GM20000 (cell line): Measurements from ENCODE around the gene CDC42SE2.
A peak's percentile ranks its signal among the peaks of the same experiment; 100 is the strongest.
"Not testable (repeated sequence)": the region's sequence is repeated elsewhere in the genome, so short reads cannot be mapped to it uniquely, and the experiment has no call there.

Source experiments
- DNase-seq: peaks from one replicate; pipeline ENCODE4 v3.0.0; 2012; ENCODE audit warnings: low spot score
- CTCF ChIP-seq: IDR thresholded peaks from 2 replicates; pipeline ENCODE4 v1.5.1; 2012; ENCODE audit warnings: mild to moderate bottlenecking, control low read depth; ENCODE audit errors: extremely low read depth, missing control alignments

CDC42SE2 gene

GRCh38 chr5:131252824-131253171, 11.1 kb upstream of the CDC42SE2 start:
- DNase-seq = peak; percentile 49

GRCh38 chr5:131254025-131254424, 9.8 kb upstream of the CDC42SE2 start:
- not testable (repeated sequence) for DNase-seq

More at GRCh38 chr5:131252824-131253171, 11.1 kb upstream of the CDC42SE2 start:
- no peak for TF ChIP-seq CTCF

- TF ChIP-seq CTCF = no peak
- no peak for DNase-seq
Observed at GRCh38 chr5:131254741-131255140, 9.1 kb upstream of the CDC42SE2 start.

- TF ChIP-seq CTCF = no peak
- no peak for DNase-seq
Observed at GRCh38 chr5:131256507-131256823, 7.4 kb upstream of the CDC42SE2 start.

GRCh38 chr5:131258733-131259132, 5.1 kb upstream of the CDC42SE2 start:
- no peak for TF ChIP-seq CTCF
- DNase-seq = no peak

GRCh38 chr5:131259326-131259725, 4.5 kb upstream of the CDC42SE2 start:
- no peak for DNase-seq
- TF ChIP-seq CTCF = no peak

- no peak for DNase-seq
- TF ChIP-seq CTCF = no peak
Observed at GRCh38 chr5:131260895-131261294, 3.0 kb upstream of the CDC42SE2 start.

- DNase-seq = no peak
- no peak for TF ChIP-seq CTCF
Observed at GRCh38 chr5:131261483-131261882, 2.4 kb upstream of the CDC42SE2 start.
